Activated naive CD8-positive, alpha-beta T cell (primary cell): Measurements from ENCODE around the gene SCN9A.

Experiments used
- H3K27ac Mint-ChIP-seq: one replicate; pipeline ENCODE4 v1.8.0; 2021; ENCODE audit warnings: mixed read lengths
- H3K27me3 Mint-ChIP-seq: one replicate; pipeline ENCODE4 v1.8.0; 2021; ENCODE audit warnings: mixed read lengths
- H3K36me3 Mint-ChIP-seq: one replicate; pipeline ENCODE4 v1.8.0; 2021; ENCODE audit warnings: mixed read lengths
- H3K4me1 Mint-ChIP-seq: one replicate; pipeline ENCODE4 v1.8.0; 2021; ENCODE audit warnings: low read depth, mixed read lengths
- H3K4me3 Mint-ChIP-seq: one replicate; pipeline ENCODE4 v1.8.0; 2021; ENCODE audit warnings: mild to moderate bottlenecking, mixed read lengths
- H3K9me3 Mint-ChIP-seq: one replicate; pipeline ENCODE4 v1.8.0; 2021; ENCODE audit warnings: low read depth, mixed read lengths

SCN9A gene

DNA sequence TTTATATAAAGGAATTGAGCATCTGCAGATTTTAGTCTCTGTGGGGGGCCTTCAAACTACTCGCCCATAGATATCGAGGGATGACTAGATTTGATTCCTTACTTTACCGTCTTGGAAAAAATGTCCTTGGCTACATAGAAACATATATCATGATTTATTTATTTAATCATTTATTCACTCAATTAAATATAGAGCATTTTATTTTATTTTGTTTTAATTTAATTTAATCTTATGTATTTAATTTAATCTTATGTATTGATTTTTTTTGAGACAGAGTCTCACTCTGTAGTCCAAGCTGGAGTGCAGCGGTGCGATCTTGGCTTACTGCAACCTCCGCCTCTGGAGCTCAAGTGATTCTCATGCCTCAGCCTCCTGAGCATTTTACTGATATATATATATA, 105.4 kb downstream of the SCN9A start:
- H3K4me1 Mint-ChIP-seq = no peaks in the 10 kb centered on the region
- no peaks in the 10 kb centered on the region for H3K36me3 Mint-ChIP-seq
- H3K27ac Mint-ChIP-seq = no peak overlapping the region
- H3K4me3 Mint-ChIP-seq = no peak overlapping the region
- H3K27me3 Mint-ChIP-seq = no peaks in the 10 kb centered on the region
- peaks cover 5% of the 10 kb centered on the region for H3K9me3 Mint-ChIP-seq

DNA sequence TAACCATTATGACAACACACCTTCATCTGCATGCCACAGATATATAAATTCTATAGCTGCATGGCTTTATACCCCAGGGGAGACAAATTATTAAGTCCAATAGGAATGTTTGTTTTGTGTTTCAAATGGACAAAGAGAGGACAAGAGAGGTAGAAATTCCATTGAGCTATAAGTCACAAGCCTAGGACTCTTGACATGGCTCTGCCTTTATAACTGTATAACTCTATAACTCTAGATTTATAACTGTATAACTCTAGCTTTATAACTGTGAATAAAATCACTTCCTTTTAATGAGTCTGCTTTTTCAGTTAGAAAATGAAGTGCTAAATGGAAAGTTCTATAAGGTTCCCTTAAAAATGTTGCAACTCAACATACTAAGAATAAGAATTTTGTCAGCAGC, 106.4 kb downstream of the SCN9A start:
- Mint-ChIP-seq H3K4me1 (no peaks in the 10 kb centered on the region), H3K27me3 (no peaks in the 10 kb centered on the region), H3K36me3 (no peaks in the 10 kb centered on the region), H3K27ac (no peak overlapping the region), H3K4me3 (no peak overlapping the region), H3K9me3 (peaks cover 5% of the 10 kb centered on the region)

DNA sequence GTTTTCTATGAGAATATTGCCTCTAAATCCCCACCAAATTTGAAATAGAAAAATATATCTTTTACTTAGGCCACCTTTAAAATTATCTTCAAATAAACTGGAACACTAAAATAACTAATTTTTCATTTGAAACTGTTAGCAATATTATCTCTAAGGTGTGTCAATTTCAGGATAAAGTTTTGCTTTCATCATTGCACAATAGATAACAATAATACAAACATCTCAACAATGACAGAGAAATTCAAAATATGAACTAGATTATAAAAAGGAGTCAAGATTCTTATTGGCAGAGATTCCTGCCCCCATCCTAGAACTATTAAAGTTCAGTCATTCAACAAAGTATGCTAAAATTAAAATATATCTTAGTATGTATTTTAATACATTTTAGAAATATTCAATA, 117.9 kb downstream of the SCN9A start:
- H3K36me3 Mint-ChIP-seq = no peaks in the 10 kb centered on the region
- H3K4me3 Mint-ChIP-seq = no peak overlapping the region
- H3K9me3 Mint-ChIP-seq = no peaks in the 10 kb centered on the region
- no peaks in the 10 kb centered on the region for H3K4me1 Mint-ChIP-seq
- no peak overlapping the region for H3K27ac Mint-ChIP-seq
- peaks cover 1% of the 10 kb centered on the region for H3K27me3 Mint-ChIP-seq

- no peaks in the 10 kb centered on the region for H3K4me1 Mint-ChIP-seq
- H3K4me3 Mint-ChIP-seq = no peak overlapping the region
- no peaks in the 10 kb centered on the region for H3K36me3 Mint-ChIP-seq
- peaks cover 1% of the 10 kb centered on the region for H3K27me3 Mint-ChIP-seq
- H3K9me3 Mint-ChIP-seq = no peaks in the 10 kb centered on the region
- H3K27ac Mint-ChIP-seq = no peak overlapping the region
Observed at GRCh38 chr2:166256896-166257295, 118.8 kb downstream of the SCN9A start.

- Mint-ChIP-seq H3K27me3 (no peaks in the 10 kb centered on the region), H3K4me3 (no peak overlapping the region), H3K4me1 (no peaks in the 10 kb centered on the region), H3K9me3 (no peaks in the 10 kb centered on the region), H3K36me3 (no peaks in the 10 kb centered on the region), H3K27ac (no peak overlapping the region)
Observed at GRCh38 chr2:166249318-166249717, 126.4 kb downstream of the SCN9A start.

DNA sequence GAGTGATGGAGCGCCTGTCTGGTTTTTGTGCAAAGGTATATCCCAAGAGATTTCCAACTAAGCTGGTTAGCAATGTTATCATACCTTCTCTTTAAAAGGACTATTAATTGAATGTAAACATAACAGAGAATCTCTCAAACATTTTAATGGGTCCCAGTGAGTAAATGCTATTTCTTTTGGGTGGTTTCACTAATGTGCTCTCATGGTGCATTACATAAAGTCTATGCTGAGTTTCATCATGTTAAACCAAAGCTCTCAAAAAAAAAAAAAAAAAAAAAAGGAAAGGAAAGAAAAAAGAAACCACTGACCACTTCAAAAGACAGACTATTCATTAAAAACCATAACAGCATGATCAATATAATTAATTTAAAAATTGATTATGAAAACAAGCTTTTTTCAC, 128.8 kb downstream of the SCN9A start:
- Mint-ChIP-seq H3K27me3 (no peaks in the 10 kb centered on the region), H3K4me1 (no peaks in the 10 kb centered on the region), H3K4me3 (no peak overlapping the region), H3K9me3 (no peaks in the 10 kb centered on the region), H3K36me3 (no peaks in the 10 kb centered on the region), H3K27ac (no peak overlapping the region)

- Mint-ChIP-seq H3K9me3 (no peaks in the 10 kb centered on the region), H3K27me3 (no peaks in the 10 kb centered on the region), H3K36me3 (no peaks in the 10 kb centered on the region), H3K4me3 (no peak overlapping the region), H3K27ac (no peak overlapping the region), H3K4me1 (no peaks in the 10 kb centered on the region)
Observed at GRCh38 chr2:166242309-166242708, 133.4 kb downstream of the SCN9A start.

GRCh38 chr2:166240387-166241313, 135.1 kb downstream of the SCN9A start:
- no peak overlapping the region for H3K27ac Mint-ChIP-seq
- no peaks in the 10 kb centered on the region for H3K4me1 Mint-ChIP-seq
- H3K4me3 Mint-ChIP-seq = no peak overlapping the region
- no peaks in the 10 kb centered on the region for H3K27me3 Mint-ChIP-seq
- H3K9me3 Mint-ChIP-seq = no peaks in the 10 kb centered on the region
- H3K36me3 Mint-ChIP-seq = no peaks in the 10 kb centered on the region

DNA sequence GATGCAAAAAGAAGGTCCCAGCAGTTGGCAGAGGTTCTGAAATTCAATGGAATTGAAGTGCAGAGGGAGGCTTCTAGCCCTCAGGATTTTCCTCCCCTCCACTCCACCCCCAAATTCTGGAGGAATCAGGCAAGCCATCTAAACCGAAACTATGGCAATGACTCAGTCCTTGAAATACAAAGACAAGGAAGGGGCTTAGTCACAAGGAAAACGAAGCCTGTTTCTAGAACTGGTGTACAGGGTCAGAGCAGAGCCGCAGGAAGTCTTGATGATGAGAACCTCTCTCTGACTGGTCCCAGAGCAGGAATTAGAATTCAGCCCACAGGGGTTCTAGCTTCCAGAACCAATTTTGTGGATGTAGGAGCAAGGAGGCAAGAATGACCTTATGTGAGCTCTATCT, 136.2 kb downstream of the SCN9A start:
- H3K27ac Mint-ChIP-seq = no peak overlapping the region
- H3K9me3 Mint-ChIP-seq = no peaks in the 10 kb centered on the region
- no peaks in the 10 kb centered on the region for H3K4me1 Mint-ChIP-seq
- H3K27me3 Mint-ChIP-seq = no peaks in the 10 kb centered on the region
- no peak overlapping the region for H3K4me3 Mint-ChIP-seq
- H3K36me3 Mint-ChIP-seq = no peaks in the 10 kb centered on the region

- Mint-ChIP-seq H3K36me3 (no peaks in the 10 kb centered on the region), H3K4me1 (no peaks in the 10 kb centered on the region), H3K4me3 (no peak overlapping the region), H3K27me3 (no peaks in the 10 kb centered on the region), H3K27ac (no peak overlapping the region), H3K9me3 (no peaks in the 10 kb centered on the region)
Observed at GRCh38 chr2:166238176-166238575, 137.6 kb downstream of the SCN9A start.

GRCh38 chr2:166234112-166234846, 141.5 kb downstream of the SCN9A start:
- H3K4me3 Mint-ChIP-seq = no peak overlapping the region
- no peaks in the 10 kb centered on the region for H3K9me3 Mint-ChIP-seq
- no peaks in the 10 kb centered on the region for H3K4me1 Mint-ChIP-seq
- H3K36me3 Mint-ChIP-seq = no peaks in the 10 kb centered on the region
- no peaks in the 10 kb centered on the region for H3K27me3 Mint-ChIP-seq
- no peak overlapping the region for H3K27ac Mint-ChIP-seq

- Mint-ChIP-seq H3K9me3 (no peaks in the 10 kb centered on the region), H3K4me3 (no peak overlapping the region), H3K4me1 (no peaks in the 10 kb centered on the region), H3K27ac (no peak overlapping the region), H3K36me3 (no peaks in the 10 kb centered on the region), H3K27me3 (no peaks in the 10 kb centered on the region)
Observed at GRCh38 chr2:166233244-166233643, 142.5 kb downstream of the SCN9A start.

DNA sequence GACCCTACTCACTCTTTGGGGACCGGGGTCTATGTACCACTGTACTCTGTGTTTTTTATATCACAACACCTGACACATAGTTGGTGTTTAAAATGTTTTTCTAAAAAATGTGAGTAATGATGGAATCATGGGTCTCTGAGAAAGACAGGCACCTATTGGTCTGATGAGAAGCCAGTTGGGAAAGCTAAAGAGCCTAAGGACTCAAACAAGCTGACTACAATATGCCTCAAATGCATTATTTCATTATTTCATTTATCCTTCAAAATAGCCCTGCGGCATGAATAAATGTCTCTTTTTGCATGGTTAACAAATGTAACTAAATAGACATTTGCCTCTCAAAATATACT, 145.0 kb downstream of the SCN9A start:
- Mint-ChIP-seq H3K27me3 (no peaks in the 10 kb centered on the region), H3K4me1 (no peaks in the 10 kb centered on the region), H3K9me3 (no peaks in the 10 kb centered on the region), H3K27ac (no peak overlapping the region), H3K36me3 (no peaks in the 10 kb centered on the region), H3K4me3 (no peak overlapping the region)

DNA sequence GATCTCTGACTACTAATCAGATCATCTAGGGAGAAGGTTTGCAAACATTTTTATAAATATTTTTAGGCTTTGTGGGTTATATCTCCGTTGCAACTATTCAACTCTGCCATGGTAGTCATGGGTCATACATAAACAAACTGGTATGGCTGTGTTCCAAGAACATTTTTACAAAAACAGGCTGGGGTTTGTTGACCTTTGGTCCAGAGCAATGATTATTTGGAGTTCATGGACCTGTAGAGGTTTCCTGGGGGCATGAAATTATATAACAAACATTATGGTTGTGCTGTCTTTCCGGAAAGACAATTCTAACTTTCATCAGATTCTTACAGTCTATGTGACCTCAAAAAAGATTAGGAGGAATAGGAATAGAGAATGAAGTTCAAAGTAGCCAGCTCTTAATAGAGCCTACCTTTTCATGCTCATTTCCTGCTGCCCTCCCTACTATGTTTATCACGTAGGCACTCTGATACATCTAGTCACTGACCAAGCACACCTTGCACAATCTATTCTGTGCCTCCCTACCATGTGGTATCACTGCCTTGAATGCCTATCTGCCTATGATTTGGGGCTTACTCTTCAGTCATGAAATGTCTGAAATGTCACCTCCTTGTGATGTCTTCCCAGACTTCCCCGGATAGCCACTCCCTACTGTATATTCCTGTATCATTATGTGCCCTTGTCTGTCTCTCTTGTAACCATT, 145.6 kb downstream of the SCN9A start:
- Mint-ChIP-seq H3K36me3 (no peaks in the 10 kb centered on the region), H3K4me3 (no peak overlapping the region), H3K27ac (no peak overlapping the region), H3K4me1 (no peaks in the 10 kb centered on the region), H3K9me3 (no peaks in the 10 kb centered on the region), H3K27me3 (no peaks in the 10 kb centered on the region)

DNA sequence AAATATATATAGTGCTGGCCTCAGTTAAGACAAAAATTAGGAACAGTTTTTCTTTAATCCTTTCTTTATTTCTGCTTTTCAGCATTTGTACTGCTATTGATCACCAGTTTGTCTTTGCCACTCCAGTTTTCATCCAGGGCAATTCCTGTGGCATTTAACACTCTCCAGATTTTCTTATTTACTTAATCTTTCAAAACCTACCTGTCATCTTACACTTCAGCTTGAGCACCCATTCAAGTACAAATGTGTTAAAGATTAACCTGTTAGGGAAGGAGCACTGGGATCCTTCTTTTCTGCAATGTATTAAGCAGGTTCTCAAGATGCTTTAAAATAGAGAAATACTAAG, 146.1 kb downstream of the SCN9A start:
- Mint-ChIP-seq H3K27me3 (no peaks in the 10 kb centered on the region), H3K36me3 (no peaks in the 10 kb centered on the region), H3K4me3 (no peak overlapping the region), H3K4me1 (no peaks in the 10 kb centered on the region), H3K9me3 (no peaks in the 10 kb centered on the region), H3K27ac (no peak overlapping the region)
